ENCODE measurements around the gene SMAD1. TPM values are rescaled to one million over a fixed set of nuclear protein-coding genes. Genes with fewer than 3 reads are reported as not detected.
"Not testable (repeated sequence)": the region's sequence is repeated elsewhere in the genome, so short reads cannot be mapped to it uniquely, and the experiment has no call there.

Gene SMAD1
- total RNA-seq, 1 experiment from 2014 or later: 27.9 TPM

GRCh38 chr4:145565328-145565727, 83.7 kb downstream of the SMAD1 start:
- BruUV-seq (replicated peaks): no TSS peak
- Mint-ChIP-seq H3K27me3 (ENCODE audit: insufficient read depth, unreplicated experiment) (no peaks in the 10 kb centered on the region), H3K4me1 (ENCODE audit: insufficient read depth, unreplicated experiment) (peaks cover 5% of the 10 kb centered on the region), H3K27ac (ENCODE audit: low read depth, unreplicated experiment) (no peak overlapping the region), H3K36me3 (ENCODE audit: insufficient read depth, unreplicated experiment) (peaks cover 9% of the 10 kb centered on the region), H3K9me3 (ENCODE audit: unreplicated experiment) (peaks cover 4% of the 10 kb centered on the region), H3K4me3 (ENCODE audit: unreplicated experiment) (no peak overlapping the region)
- intact Hi-C loops (cut with micrococcal nuclease): no loop called here
- POLR2A ChIA-PET: interaction anchor here (0.7 kb wide), 1 partner anchor 87 kb away, joined by 3 read pairs; no protein-coding TSS in a partner anchor
- no peak for DNase-seq (ENCODE audit: unreplicated experiment)
- TF ChIP-seq CTCF (IDR thresholded peaks at IDR 0.05; ENCODE audit: unreplicated experiment): no peak
- CTCF ChIA-PET: interaction anchor here (0.5 kb wide), 1 partner anchor 412 kb away, joined by 4 read pairs; no protein-coding TSS in a partner anchor

GRCh38 chr4:145566086-145566708, 84.5 kb downstream of the SMAD1 start:
- intact Hi-C loops (cut with micrococcal nuclease): no loop called here

GRCh38 chr4:145566768-145567167, 85.1 kb downstream of the SMAD1 start:
- peaks cover 4% of the 10 kb centered on the region for H3K9me3 Mint-ChIP-seq (ENCODE audit: unreplicated experiment)
- no TSS peak for BruUV-seq (replicated peaks)
- no peak overlapping the region for H3K27ac Mint-ChIP-seq (ENCODE audit: low read depth, unreplicated experiment)

More at GRCh38 chr4:145566086-145566708, 84.5 kb downstream of the SMAD1 start:
- Mint-ChIP-seq H3K4me3 (ENCODE audit: unreplicated experiment) (no peak overlapping the region), H3K36me3 (ENCODE audit: insufficient read depth, unreplicated experiment) (peaks cover under 1% of the 10 kb centered on the region), H3K27me3 (ENCODE audit: insufficient read depth, unreplicated experiment) (no peaks in the 10 kb centered on the region), H3K9me3 (ENCODE audit: unreplicated experiment) (peaks cover 4% of the 10 kb centered on the region), H3K27ac (ENCODE audit: low read depth, unreplicated experiment) (no peak overlapping the region), H3K4me1 (ENCODE audit: insufficient read depth, unreplicated experiment) (peaks cover 5% of the 10 kb centered on the region)
- BruUV-seq (replicated peaks): no TSS peak
- DNase-seq (ENCODE audit: unreplicated experiment): no peak
- no peak for TF ChIP-seq CTCF (IDR thresholded peaks at IDR 0.05; ENCODE audit: unreplicated experiment)
- CTCF ChIA-PET: interaction anchor here (0.5 kb wide), 1 partner anchor 413 kb away, joined by 4 read pairs; no protein-coding TSS in a partner anchor
- POLR2A ChIA-PET: no interaction called here

GRCh38 chr4:145567516-145567915, 85.9 kb downstream of the SMAD1 start:
- Mint-ChIP-seq H3K36me3 (ENCODE audit: insufficient read depth, unreplicated experiment) (no peaks in the 10 kb centered on the region), H3K27ac (ENCODE audit: low read depth, unreplicated experiment) (no peak overlapping the region), H3K27me3 (ENCODE audit: insufficient read depth, unreplicated experiment) (no peaks in the 10 kb centered on the region), H3K4me1 (ENCODE audit: insufficient read depth, unreplicated experiment) (peaks cover 5% of the 10 kb centered on the region), H3K9me3 (ENCODE audit: unreplicated experiment) (peaks cover 10% of the 10 kb centered on the region), H3K4me3 (ENCODE audit: unreplicated experiment) (no peak overlapping the region)
- BruUV-seq (replicated peaks): no TSS peak
- DNase-seq (ENCODE audit: unreplicated experiment): no peak
- intact Hi-C loops (cut with micrococcal nuclease): no loop called here
- POLR2A ChIA-PET: no interaction called here
- CTCF ChIA-PET: interaction anchor here (0.7 to 1.0 kb wide), 2 partner anchors 28 to 42 kb away, joined by 3 read pairs; no protein-coding TSS in a partner anchor
- no peak for TF ChIP-seq CTCF (IDR thresholded peaks at IDR 0.05; ENCODE audit: unreplicated experiment)

More at GRCh38 chr4:145566768-145567167, 85.1 kb downstream of the SMAD1 start:
- POLR2A ChIA-PET: no interaction called here
- no peak for DNase-seq (ENCODE audit: unreplicated experiment)
- Mint-ChIP-seq H3K4me1 (ENCODE audit: insufficient read depth, unreplicated experiment) (peaks cover 5% of the 10 kb centered on the region), H3K4me3 (ENCODE audit: unreplicated experiment) (no peak overlapping the region), H3K36me3 (ENCODE audit: insufficient read depth, unreplicated experiment) (no peaks in the 10 kb centered on the region), H3K27me3 (ENCODE audit: insufficient read depth, unreplicated experiment) (no peaks in the 10 kb centered on the region)
- no peak for TF ChIP-seq CTCF (IDR thresholded peaks at IDR 0.05; ENCODE audit: unreplicated experiment)
- intact Hi-C loops (cut with micrococcal nuclease): no loop called here
- CTCF ChIA-PET: no interaction called here

DNA sequence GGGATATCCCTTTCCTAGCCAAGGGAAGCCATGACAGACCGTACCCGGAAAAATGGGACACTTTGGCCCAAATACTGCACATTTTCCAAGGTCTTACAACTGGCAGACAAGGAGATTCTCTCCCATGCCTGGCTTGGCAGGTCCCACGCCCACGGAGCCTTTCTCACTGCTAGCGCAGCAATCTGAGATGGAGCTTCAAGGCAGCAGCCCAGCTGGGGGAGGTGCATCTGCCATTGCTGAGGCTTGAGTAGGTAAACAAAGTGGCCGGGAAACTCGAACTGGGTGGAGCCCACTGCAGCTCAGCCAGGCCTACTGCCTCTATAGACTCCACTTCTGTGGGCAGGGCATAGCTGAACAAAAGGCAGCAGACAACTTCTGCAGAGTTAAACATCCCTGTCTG, 92.9 kb downstream of the SMAD1 start:
- intact Hi-C loops (cut with micrococcal nuclease); H3K27me3 Mint-ChIP-seq (ENCODE audit: insufficient read depth, unreplicated experiment); H3K27ac Mint-ChIP-seq (ENCODE audit: low read depth, unreplicated experiment); BruUV-seq (replicated peaks); H3K36me3 Mint-ChIP-seq (ENCODE audit: insufficient read depth, unreplicated experiment); H3K4me1 Mint-ChIP-seq (ENCODE audit: insufficient read depth, unreplicated experiment); POLR2A ChIA-PET; H3K4me3 Mint-ChIP-seq (ENCODE audit: unreplicated experiment); DNase-seq (ENCODE audit: unreplicated experiment): not testable (repeated sequence)
- peaks cover 20% of the 10 kb centered on the region for H3K9me3 Mint-ChIP-seq (ENCODE audit: unreplicated experiment)
- CTCF ChIA-PET: interaction anchor here (0.7 kb wide), 1 partner anchor 288 kb away, joined by 3 read pairs; no protein-coding TSS in a partner anchor
